IMR-90 (cell line): ENCODE results near the gene CLDN7. TPM values are rescaled to one million over a fixed set of nuclear protein-coding genes. Genes with fewer than 3 reads are reported as not detected.

Experiments used
- ATAC-seq: fragments of 200-7000 bp; cut with Tn5 transposase; 2 replicates; pipeline ENCODE4 v1.9.1; 2020; ENCODE audit warnings: low read depth, mild to moderate bottlenecking, moderate library complexity
- BruUV-seq: library from RNA; stranded (reverse); fragments of 400-500 nt; replicated peaks from 2 replicates; lab custom pipeline; 2021; lab: Mats Ljungman, UMichigan
- CTCF ChIA-PET: fragments of 300-600 bp; formaldehyde crosslinking; extraction: SDS; loops from one replicate; lab custom pipeline; 2021; ENCODE audit warnings: antibody characterized with exemption; lab: Yijun Ruan, JAX
- POLR2A ChIA-PET: fragments of 300-600 bp; sonication (Branson Sonifier 250); formaldehyde crosslinking; loops from one replicate; lab custom pipeline; 2022; ENCODE audit warnings: antibody characterized with exemption; ENCODE audit not compliant: unreplicated experiment; lab: Charles Lee
- DNase-seq: peaks from one replicate; pipeline ENCODE4 v3.0.0; 2013
- H2AFZ ChIP-seq: replicated peaks from 2 replicates; pipeline ENCODE3; 2013; ENCODE audit warnings: low read length, mild to moderate bottlenecking; ENCODE audit not compliant: poor library complexity
- H2AK5ac ChIP-seq: 2 replicates; pipeline ENCODE4 v1.6.1; 2013; ENCODE audit warnings: low read depth, low read length, inconsistent platforms
- H2AK9ac ChIP-seq: replicated peaks from 2 replicates; pipeline ENCODE3; 2013; ENCODE audit warnings: mild to moderate bottlenecking, low read depth, low read length, moderate library complexity; ENCODE audit not compliant: poor library complexity
- H2BK120ac ChIP-seq: 2 replicates; pipeline ENCODE4 v1.6.1; 2013; ENCODE audit warnings: low read depth, low read length, inconsistent platforms
- H2BK15ac ChIP-seq: 3 replicates; pipeline ENCODE4 v1.6.1; 2013; ENCODE audit warnings: low read depth, low read length, inconsistent platforms
- H2BK20ac ChIP-seq: 2 replicates; pipeline ENCODE4 v1.6.1; 2013; ENCODE audit warnings: low read depth, mild to moderate bottlenecking, inconsistent platforms, low read length, moderate library complexity
- H2BK5ac ChIP-seq: 2 replicates; pipeline ENCODE4 v1.6.1; 2013; ENCODE audit warnings: mild to moderate bottlenecking, low read depth, low read length, inconsistent platforms; ENCODE audit not compliant: poor library complexity, severe bottlenecking
- H3K14ac ChIP-seq: replicated peaks from 2 replicates; pipeline ENCODE4 v1.6.1; 2013; ENCODE audit warnings: low read depth, low read length, inconsistent platforms
- H3K18ac ChIP-seq: 2 replicates; pipeline ENCODE4 v1.6.1; 2013; ENCODE audit warnings: low read depth, low read length, control low read depth
- H3K23ac ChIP-seq: 2 replicates; pipeline ENCODE4 v1.6.1; 2013; ENCODE audit warnings: low read depth, low read length, inconsistent platforms
- H3K27ac ChIP-seq: 2 replicates; pipeline ENCODE4 v1.5.1; 2013; ENCODE audit warnings: mild to moderate bottlenecking, control low read depth, low read length; ENCODE audit not compliant: insufficient read depth
- H3K27me3 ChIP-seq: 2 replicates; pipeline ENCODE4 v1.6.1; 2013; ENCODE audit warnings: low read length; ENCODE audit not compliant: control insufficient read depth, insufficient read depth
- H3K36me3 ChIP-seq: 2 replicates; pipeline ENCODE4 v1.6.1; 2013; ENCODE audit warnings: low read length, mixed read lengths; ENCODE audit not compliant: control insufficient read depth, insufficient read depth
- H3K4ac ChIP-seq: 2 replicates; pipeline ENCODE4 v1.6.1; 2013; ENCODE audit warnings: low read depth, low read length, inconsistent platforms
- H3K4me1 ChIP-seq: 2 replicates; pipeline ENCODE4 v1.6.1; 2013; ENCODE audit warnings: low read length, mixed read lengths; ENCODE audit not compliant: control insufficient read depth, insufficient read depth
- H3K4me2 ChIP-seq: 2 replicates; pipeline ENCODE4 v1.6.1; 2013; ENCODE audit warnings: low read depth, mild to moderate bottlenecking, control low read depth, low read length, moderate library complexity
- H3K4me3 ChIP-seq: 2 replicates; pipeline ENCODE4 v1.5.1; 2013; ENCODE audit warnings: low read depth, mild to moderate bottlenecking, control low read depth, low read length, moderate library complexity; ENCODE audit not compliant: insufficient read depth
- H3K56ac ChIP-seq: 2 replicates; pipeline ENCODE4 v1.6.1; 2013; ENCODE audit warnings: low read length, inconsistent platforms; ENCODE audit not compliant: insufficient read depth; ENCODE audit errors: extremely low read depth
- H3K79me1 ChIP-seq, 2 experiments: 2 replicates each; pipeline ENCODE4 v1.6.1; 2013; ENCODE audit warnings: low read length in 2 of 2, inconsistent platforms in 1 of 2, low read depth in 1 of 2
- H3K9ac ChIP-seq: 2 replicates; pipeline ENCODE4 v1.6.1; 2013; ENCODE audit warnings: low read depth, low read length, control low read depth
- H3K9me1 ChIP-seq: 2 replicates; pipeline ENCODE4 v1.6.1; 2013; ENCODE audit warnings: low read length, inconsistent platforms; ENCODE audit not compliant: insufficient read depth
- H3K9me3 ChIP-seq: 2 replicates; pipeline ENCODE4 v1.6.1; 2013; ENCODE audit warnings: low read length; ENCODE audit not compliant: control insufficient read depth, insufficient read depth
- H4K20me1 ChIP-seq: 2 replicates; pipeline ENCODE4 v1.6.1; 2013; ENCODE audit warnings: low read length, inconsistent platforms; ENCODE audit not compliant: insufficient read depth
- H4K5ac ChIP-seq: 2 replicates; pipeline ENCODE4 v1.6.1; 2013; ENCODE audit warnings: mild to moderate bottlenecking, low read depth, low read length, control low read depth
- H4K8ac ChIP-seq, 2 experiments: 2 replicates each; pipeline ENCODE4 v1.6.1; 2013; ENCODE audit warnings: low read depth in 2 of 2, low read length in 2 of 2, control low read depth in 1 of 2, inconsistent platforms in 1 of 2
- H4K91ac ChIP-seq: 2 replicates; pipeline ENCODE4 v1.6.1; 2013; ENCODE audit warnings: low read depth, low read length, inconsistent platforms; ENCODE audit not compliant: insufficient read depth
- CEBPB ChIP-seq: IDR thresholded peaks from 2 replicates; pipeline ENCODE4 v1.6.1; 2012; ENCODE audit warnings: low read depth, low read length, improper control_type of control experiment
- POLR2A ChIP-seq: IDR thresholded peaks from 2 replicates; pipeline ENCODE4 v1.6.1; 2012; ENCODE audit warnings: mild to moderate bottlenecking, low read depth, low read length
- RCOR1 ChIP-seq: IDR thresholded peaks from 2 replicates; pipeline ENCODE4 v1.6.1; 2012; ENCODE audit warnings: mild to moderate bottlenecking, low read length, improper control_type of control experiment; ENCODE audit not compliant: insufficient replicate concordance
- WGBS, 2 experiments: methylation state at CpG; one replicate each; pipeline versions ENCODE4 v1.1.5 to v1.1.7; 2013; ENCODE audit warnings: missing lambda C conversion rate in 2 of 2; ENCODE audit not compliant: insufficient read length in 1 of 2; ENCODE audit errors: extremely low coverage in 2 of 2; 5-methylcytosine and 5-hydroxymethylcytosine counted together
- dilution Hi-C: fragments of 300-500 bp; cut with HindIII; formaldehyde crosslinking; loops from one replicate; pipeline ENCODE4 v1.14.3; 2018; ENCODE audit warnings: low sequenced_read_pairs; ENCODE audit not compliant: unreplicated experiment
- in situ Hi-C: fragments of 300-500 bp; cut with MboI; formaldehyde crosslinking; loops from 3 replicates; pipeline ENCODE4 v1.14.3; 2019; ENCODE audit warnings: low sequenced_read_pairs, inconsistent platforms, mixed read lengths
- intact Hi-C: fragments of 100-400 bp; cut with micrococcal nuclease; formaldehyde crosslinking; loops from 2 replicates; pipeline ENCODE4 v1.10.0; 2022
- polyA plus RNA-seq, 3 experiments: library from polyadenylated mRNA; depleted of rRNA; stranded (reverse); fragments of >200 nt; gene quantifications; 2 replicates each; pipeline ENCODE4 v1.2.3, GENCODE V29; 2012; ENCODE audit warnings: low replicate concordance in 1 of 3
- total RNA-seq: library from RNA; depleted of rRNA; stranded (reverse); fragments of >200 nt; gene quantifications from 2 replicates; pipeline ENCODE4 v1.2.3, GENCODE V29; 2012
- TF ChIP-seq, protein P1 (sequence below): conservative IDR thresholded peaks from 2 replicates; pipeline ENCODE4 v1.5.1; 2012; ENCODE audit warnings: mild to moderate bottlenecking, low read depth, low read length, improper control_type of control experiment
- TF ChIP-seq, protein P2 (sequence below): fragments of 150-350 bp; IDR thresholded peaks from 2 replicates; pipeline ENCODE4 v1.6.1; 2016; ENCODE audit warnings: low read depth, mild to moderate bottlenecking, low read length, moderate library complexity, borderline replicate concordance

Gene CLDN7
- total and polyA plus RNA-seq, 2 of the 4 experiments (the other 2 are of a cell fraction) = 1.4 TPM

DNA sequence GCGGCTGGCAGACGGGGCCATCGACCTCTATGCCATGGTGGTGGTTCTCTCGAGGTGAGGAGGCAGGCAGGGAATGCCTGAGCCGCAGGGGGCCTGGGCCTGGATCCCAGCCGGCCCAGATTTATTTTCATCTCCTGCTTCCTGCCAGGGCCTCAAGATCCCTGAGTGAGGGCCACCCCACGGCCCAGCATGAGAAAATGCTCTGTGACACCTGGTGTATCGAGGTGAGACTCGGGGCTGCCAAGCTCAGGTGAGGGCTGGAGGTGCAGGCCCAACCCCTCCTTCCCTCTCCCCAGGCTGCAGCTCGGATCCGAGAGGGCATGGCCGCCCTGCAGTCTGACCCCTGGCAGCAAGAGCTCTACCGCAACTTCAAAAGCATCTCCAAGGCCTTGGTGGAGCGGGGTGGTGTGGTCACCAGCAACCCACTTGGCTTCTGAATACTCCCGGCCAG lies 37.6 kb downstream of the CLDN7 start:
- ChIA-PET POLR2A (interaction anchor here (0.6 kb wide), 1 partner anchor 10 kb away, joined by 3 read pairs; the partner anchor contains the start of gene DVL2), CTCF (no interaction called here)
- no peak overlapping the region for H2AK5ac ChIP-seq
- H3K4me2 ChIP-seq = no peak overlapping the region
- no peaks in the 10 kb centered on the region for H3K9me3 ChIP-seq
- H4K20me1 ChIP-seq = peaks cover 32% of the 10 kb centered on the region
- DNase-seq (no peak), ATAC-seq (no peak)
- no peak overlapping the region for H2AK9ac ChIP-seq
- no peak overlapping the region for H3K14ac ChIP-seq
- no peak for TF ChIP-seq POLR2A
- TF ChIP-seq CEBPB = no peak
- TF ChIP-seq, protein P1, sequence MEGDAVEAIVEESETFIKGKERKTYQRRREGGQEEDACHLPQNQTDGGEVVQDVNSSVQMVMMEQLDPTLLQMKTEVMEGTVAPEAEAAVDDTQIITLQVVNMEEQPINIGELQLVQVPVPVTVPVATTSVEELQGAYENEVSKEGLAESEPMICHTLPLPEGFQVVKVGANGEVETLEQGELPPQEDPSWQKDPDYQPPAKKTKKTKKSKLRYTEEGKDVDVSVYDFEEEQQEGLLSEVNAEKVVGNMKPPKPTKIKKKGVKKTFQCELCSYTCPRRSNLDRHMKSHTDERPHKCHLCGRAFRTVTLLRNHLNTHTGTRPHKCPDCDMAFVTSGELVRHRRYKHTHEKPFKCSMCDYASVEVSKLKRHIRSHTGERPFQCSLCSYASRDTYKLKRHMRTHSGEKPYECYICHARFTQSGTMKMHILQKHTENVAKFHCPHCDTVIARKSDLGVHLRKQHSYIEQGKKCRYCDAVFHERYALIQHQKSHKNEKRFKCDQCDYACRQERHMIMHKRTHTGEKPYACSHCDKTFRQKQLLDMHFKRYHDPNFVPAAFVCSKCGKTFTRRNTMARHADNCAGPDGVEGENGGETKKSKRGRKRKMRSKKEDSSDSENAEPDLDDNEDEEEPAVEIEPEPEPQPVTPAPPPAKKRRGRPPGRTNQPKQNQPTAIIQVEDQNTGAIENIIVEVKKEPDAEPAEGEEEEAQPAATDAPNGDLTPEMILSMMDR = no peak
- TF ChIP-seq RCOR1 = no peak
- TF ChIP-seq, protein P2, sequence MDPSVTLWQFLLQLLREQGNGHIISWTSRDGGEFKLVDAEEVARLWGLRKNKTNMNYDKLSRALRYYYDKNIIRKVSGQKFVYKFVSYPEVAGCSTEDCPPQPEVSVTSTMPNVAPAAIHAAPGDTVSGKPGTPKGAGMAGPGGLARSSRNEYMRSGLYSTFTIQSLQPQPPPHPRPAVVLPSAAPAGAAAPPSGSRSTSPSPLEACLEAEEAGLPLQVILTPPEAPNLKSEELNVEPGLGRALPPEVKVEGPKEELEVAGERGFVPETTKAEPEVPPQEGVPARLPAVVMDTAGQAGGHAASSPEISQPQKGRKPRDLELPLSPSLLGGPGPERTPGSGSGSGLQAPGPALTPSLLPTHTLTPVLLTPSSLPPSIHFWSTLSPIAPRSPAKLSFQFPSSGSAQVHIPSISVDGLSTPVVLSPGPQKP = no peak
- no peak overlapping the region for H4K8ac ChIP-seq
- in situ Hi-C loops = loop anchor here (25.0 kb wide), 1 partner anchor 938 kb away; the partner anchor contains the start of genes PER1 and VAMP2
- no peak overlapping the region for H3K23ac ChIP-seq
- intact Hi-C loops = no loop called here
- no peak overlapping the region for H2BK5ac ChIP-seq
- H3K27me3 ChIP-seq = no peaks in the 10 kb centered on the region
- H2AFZ ChIP-seq = no peak overlapping the region
- H4K91ac ChIP-seq = no peak overlapping the region
- H3K27ac ChIP-seq = no peak overlapping the region
- H2BK15ac ChIP-seq = no peak overlapping the region
- peaks cover 81% of the 10 kb centered on the region for H3K36me3 ChIP-seq
- H3K56ac ChIP-seq = no peak overlapping the region
- no peak overlapping the region for H4K5ac ChIP-seq
- H3K79me1 ChIP-seq = peaks cover 8 to 75% of the 10 kb centered on the region in 2 experiments
- no peak overlapping the region for H3K4me3 ChIP-seq
- no peak overlapping the region for H3K4ac ChIP-seq
- no peak overlapping the region for H2BK20ac ChIP-seq
- dilution Hi-C loops = no loop called here
- 87% methylated on average over 4 of the region's 15 CpGs; no CpG with 5 or more reads in 1 of the 2 experiments for WGBS, 2 experiments
- no peak overlapping the region for H3K18ac ChIP-seq
- BruUV-seq = no TSS peak
- peaks cover 7% of the 10 kb centered on the region; the same call in 1 of the 2 replicates for H3K4me1 ChIP-seq
- H3K9me1 ChIP-seq = 0 out of 2 replicates have a peak, but pooled peaks cover 7% of the 10 kb centered on the region
- no peak overlapping the region for H3K9ac ChIP-seq
- no peak overlapping the region for H2BK120ac ChIP-seq
